Endothelial cell (in vitro differentiated cells): Measurements from ENCODE around the gene CFAP97D1. TPM values are rescaled to one million over a fixed set of nuclear protein-coding genes. Genes with fewer than 3 reads are reported as not detected.

Experiments
- DNase-seq: peaks from one replicate; pipeline ENCODE4 v3.0.0; 2021; ENCODE audit warnings: low spot score
- H3K27ac Mint-ChIP-seq: one replicate; pipeline ENCODE4 v1.8.0; 2021; ENCODE audit warnings: mixed read lengths, inconsistent platforms; ENCODE audit not compliant: unreplicated experiment
- H3K27me3 Mint-ChIP-seq: one replicate; pipeline ENCODE4 v1.8.0; 2021; ENCODE audit warnings: mild to moderate bottlenecking, moderate library complexity, mixed read lengths, inconsistent platforms; ENCODE audit not compliant: unreplicated experiment
- H3K36me3 Mint-ChIP-seq: one replicate; pipeline ENCODE4 v1.8.0; 2021; ENCODE audit warnings: mild to moderate bottlenecking, low read depth, mixed read lengths, inconsistent platforms; ENCODE audit not compliant: unreplicated experiment
- H3K4me1 Mint-ChIP-seq: one replicate; pipeline ENCODE4 v1.8.0; 2021; ENCODE audit warnings: mild to moderate bottlenecking, mixed read lengths, inconsistent platforms; ENCODE audit not compliant: unreplicated experiment
- H3K4me3 Mint-ChIP-seq: one replicate; pipeline ENCODE4 v1.8.0; 2021; ENCODE audit warnings: mild to moderate bottlenecking, mixed read lengths, inconsistent platforms; ENCODE audit not compliant: unreplicated experiment
- H3K9me3 Mint-ChIP-seq: one replicate; pipeline ENCODE4 v1.8.0; 2021; ENCODE audit warnings: mixed read lengths, inconsistent platforms; ENCODE audit not compliant: unreplicated experiment
- CTCF ChIP-seq: fragments of 200-600 bp; sonication (generic); IDR thresholded peaks from one replicate; pipeline ENCODE4 v1.5.0; 2021; ENCODE audit warnings: antibody characterized with exemption; ENCODE audit not compliant: unreplicated experiment
- total RNA-seq: library from RNA; stranded (reverse); fragmentation: NEBNext Ultra II Directional; extraction: Animal tissue kit (Norgen Biotek cat#: 25700); gene quantifications from one replicate; pipeline ENCODE4 v1.2.1, GENCODE V29; 2021; ENCODE audit not compliant: unreplicated experiment

CFAP97D1 gene
- total RNA-seq, 1 donor from 2014 or later: 0.10 TPM

GRCh38 chr17:43829738-43830137 lies 49.5 kb downstream of the CFAP97D1 start:
- H3K36me3 Mint-ChIP-seq: peaks cover 4% of the 10 kb centered on the region
- H3K9me3 Mint-ChIP-seq: peaks cover 12% of the 10 kb centered on the region
- no peak for TF ChIP-seq CTCF
- H3K27me3 Mint-ChIP-seq: peaks cover 9% of the 10 kb centered on the region
- no peak overlapping the region for H3K4me3 Mint-ChIP-seq
- DNase-seq: no peak
- H3K27ac Mint-ChIP-seq: no peak overlapping the region
- H3K4me1 Mint-ChIP-seq: peaks cover 25% of the 10 kb centered on the region

- Mint-ChIP-seq H3K4me3 (peak overlapping the region; percentile 63), H3K9me3 (peaks cover 12% of the 10 kb centered on the region), H3K27ac (no peak overlapping the region), H3K36me3 (peaks cover 4% of the 10 kb centered on the region), H3K27me3 (peaks cover 9% of the 10 kb centered on the region), H3K4me1 (peaks cover 25% of the 10 kb centered on the region)
- no peak for TF ChIP-seq CTCF
- no peak for DNase-seq
Measured at GRCh38 chr17:43830510-43831140, 50.4 kb downstream of the CFAP97D1 start.

- Mint-ChIP-seq H3K27ac (no peak overlapping the region), H3K9me3 (peaks cover 12% of the 10 kb centered on the region), H3K4me3 (peak overlapping the region; percentile 86), H3K4me1 (peaks cover 25% of the 10 kb centered on the region), H3K36me3 (peaks cover 4% of the 10 kb centered on the region), H3K27me3 (peaks cover 9% of the 10 kb centered on the region)
- no peak for TF ChIP-seq CTCF
- no peak for DNase-seq
Measured at GRCh38 chr17:43831633-43832032, 51.4 kb downstream of the CFAP97D1 start.

- H3K4me3 Mint-ChIP-seq: peak overlapping the region; percentile 86
- peaks cover 25% of the 10 kb centered on the region for H3K4me1 Mint-ChIP-seq
- H3K27me3 Mint-ChIP-seq: peaks cover 8% of the 10 kb centered on the region
- peak; percentile 24 for DNase-seq
- H3K9me3 Mint-ChIP-seq: peaks cover 12% of the 10 kb centered on the region
- no peak for TF ChIP-seq CTCF
- no peak overlapping the region for H3K27ac Mint-ChIP-seq
- H3K36me3 Mint-ChIP-seq: peaks cover 4% of the 10 kb centered on the region
Measured at GRCh38 chr17:43832168-43832975, 52.1 kb downstream of the CFAP97D1 start.
